Loucy (cell line): ENCODE data around the gene ARHGEF33.

Source experiments
- EZH2phosphoT487 ChIP-seq: fragments of 200-600 bp; IDR thresholded peaks from 2 replicates; pipeline ENCODE4 v1.6.1; 2018; ENCODE audit warnings: antibody characterized with exemption, mild to moderate bottlenecking, moderate library complexity, borderline replicate concordance
- TF ChIP-seq, protein P1 (sequence below): fragments of 200-600 bp; sonication (generic); conservative IDR thresholded peaks from 2 replicates; pipeline ENCODE4 v1.5.1; 2014; ENCODE audit warnings: mild to moderate bottlenecking, antibody characterized with exemption, low read length

GRCh38 chr2:38856165-38856564 is 33.5 kb upstream of the ARHGEF33 start:
- TF ChIP-seq, protein P1, sequence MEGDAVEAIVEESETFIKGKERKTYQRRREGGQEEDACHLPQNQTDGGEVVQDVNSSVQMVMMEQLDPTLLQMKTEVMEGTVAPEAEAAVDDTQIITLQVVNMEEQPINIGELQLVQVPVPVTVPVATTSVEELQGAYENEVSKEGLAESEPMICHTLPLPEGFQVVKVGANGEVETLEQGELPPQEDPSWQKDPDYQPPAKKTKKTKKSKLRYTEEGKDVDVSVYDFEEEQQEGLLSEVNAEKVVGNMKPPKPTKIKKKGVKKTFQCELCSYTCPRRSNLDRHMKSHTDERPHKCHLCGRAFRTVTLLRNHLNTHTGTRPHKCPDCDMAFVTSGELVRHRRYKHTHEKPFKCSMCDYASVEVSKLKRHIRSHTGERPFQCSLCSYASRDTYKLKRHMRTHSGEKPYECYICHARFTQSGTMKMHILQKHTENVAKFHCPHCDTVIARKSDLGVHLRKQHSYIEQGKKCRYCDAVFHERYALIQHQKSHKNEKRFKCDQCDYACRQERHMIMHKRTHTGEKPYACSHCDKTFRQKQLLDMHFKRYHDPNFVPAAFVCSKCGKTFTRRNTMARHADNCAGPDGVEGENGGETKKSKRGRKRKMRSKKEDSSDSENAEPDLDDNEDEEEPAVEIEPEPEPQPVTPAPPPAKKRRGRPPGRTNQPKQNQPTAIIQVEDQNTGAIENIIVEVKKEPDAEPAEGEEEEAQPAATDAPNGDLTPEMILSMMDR: no peak
- TF ChIP-seq EZH2phosphoT487: no peak
